PFSK-1 (cell line): ENCODE measurements around the gene RPGRIP1.

Source experiments
- POLR2AphosphoS5 ChIP-seq: IDR thresholded peaks from 2 replicates; pipeline ENCODE4 v1.6.1; 2012; ENCODE audit warnings: low read depth, mild to moderate bottlenecking, control low read depth, low read length, moderate library complexity
- SIN3A ChIP-seq: IDR thresholded peaks from 2 replicates; pipeline ENCODE4 v1.6.1; 2012; ENCODE audit warnings: mild to moderate bottlenecking, low read length, moderate library complexity, borderline replicate concordance; ENCODE audit not compliant: insufficient read depth
- TAF1 ChIP-seq: IDR thresholded peaks from 2 replicates; pipeline ENCODE4 v1.6.1; 2012; ENCODE audit warnings: low read length, control low read depth, borderline replicate concordance; ENCODE audit not compliant: insufficient read depth
- TF ChIP-seq, protein P1 (sequence below), 2 experiments: IDR thresholded peaks; 2 replicates each; pipeline versions ENCODE4 v1.6.1 to v1.8.0; 2011 to 2012; ENCODE audit warnings: low read depth in 2 of 2, low read length in 2 of 2, control low read depth in 1 of 2, inconsistent platforms in 1 of 2, mild to moderate bottlenecking in 1 of 2, moderate library complexity in 1 of 2; ENCODE audit not compliant: insufficient read depth in 1 of 2

DNA sequence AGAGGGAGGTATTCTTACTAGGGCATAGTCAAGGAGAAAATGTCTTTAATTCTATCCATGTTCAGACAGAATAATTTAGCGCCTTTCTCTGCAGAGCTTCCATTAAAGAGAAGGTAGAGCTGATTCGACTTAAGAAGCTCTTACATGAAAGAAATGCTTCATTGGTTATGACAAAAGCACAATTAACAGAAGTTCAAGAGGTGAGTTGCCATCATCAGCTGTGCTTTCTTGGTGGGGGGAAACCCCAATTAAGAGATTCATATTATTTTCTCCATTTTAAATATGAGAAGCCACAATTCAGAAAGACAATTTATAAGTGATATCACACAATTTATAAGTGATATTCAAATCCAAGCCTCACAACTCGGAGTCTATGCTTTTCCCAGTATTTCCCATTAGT lies 27.8 kb downstream of the RPGRIP1 start:
- TF ChIP-seq SIN3A (no peak), POLR2AphosphoS5 (no peak), TAF1 (no peak)
- TF ChIP-seq, protein P1, sequence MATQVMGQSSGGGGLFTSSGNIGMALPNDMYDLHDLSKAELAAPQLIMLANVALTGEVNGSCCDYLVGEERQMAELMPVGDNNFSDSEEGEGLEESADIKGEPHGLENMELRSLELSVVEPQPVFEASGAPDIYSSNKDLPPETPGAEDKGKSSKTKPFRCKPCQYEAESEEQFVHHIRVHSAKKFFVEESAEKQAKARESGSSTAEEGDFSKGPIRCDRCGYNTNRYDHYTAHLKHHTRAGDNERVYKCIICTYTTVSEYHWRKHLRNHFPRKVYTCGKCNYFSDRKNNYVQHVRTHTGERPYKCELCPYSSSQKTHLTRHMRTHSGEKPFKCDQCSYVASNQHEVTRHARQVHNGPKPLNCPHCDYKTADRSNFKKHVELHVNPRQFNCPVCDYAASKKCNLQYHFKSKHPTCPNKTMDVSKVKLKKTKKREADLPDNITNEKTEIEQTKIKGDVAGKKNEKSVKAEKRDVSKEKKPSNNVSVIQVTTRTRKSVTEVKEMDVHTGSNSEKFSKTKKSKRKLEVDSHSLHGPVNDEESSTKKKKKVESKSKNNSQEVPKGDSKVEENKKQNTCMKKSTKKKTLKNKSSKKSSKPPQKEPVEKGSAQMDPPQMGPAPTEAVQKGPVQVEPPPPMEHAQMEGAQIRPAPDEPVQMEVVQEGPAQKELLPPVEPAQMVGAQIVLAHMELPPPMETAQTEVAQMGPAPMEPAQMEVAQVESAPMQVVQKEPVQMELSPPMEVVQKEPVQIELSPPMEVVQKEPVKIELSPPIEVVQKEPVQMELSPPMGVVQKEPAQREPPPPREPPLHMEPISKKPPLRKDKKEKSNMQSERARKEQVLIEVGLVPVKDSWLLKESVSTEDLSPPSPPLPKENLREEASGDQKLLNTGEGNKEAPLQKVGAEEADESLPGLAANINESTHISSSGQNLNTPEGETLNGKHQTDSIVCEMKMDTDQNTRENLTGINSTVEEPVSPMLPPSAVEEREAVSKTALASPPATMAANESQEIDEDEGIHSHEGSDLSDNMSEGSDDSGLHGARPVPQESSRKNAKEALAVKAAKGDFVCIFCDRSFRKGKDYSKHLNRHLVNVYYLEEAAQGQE (IDR thresholded peaks at IDR 0.05; ENCODE audit: insufficient read depth in 1 of 2, low read depth in 2 of 2, low read length in 2 of 2), result no peak
